GM10248 (cell line): ENCODE results near the gene GLT6D1.

Experiments
- CTCF ChIA-PET: fragments of 300-600 bp; sonication (Branson Sonifier 250); formaldehyde crosslinking; extraction: SDS; loops from one replicate; lab custom pipeline; 2021; ENCODE audit warnings: antibody characterized with exemption; lab: Yijun Ruan, JAX
- POLR2A ChIA-PET: fragments of 350-650 bp; sonication (Branson Sonifier 250); formaldehyde crosslinking; extraction: SDS; loops from one replicate; lab custom pipeline; 2020; ENCODE audit warnings: antibody characterized with exemption; lab: Yijun Ruan, JAX
- DNase-seq: peaks from one replicate; pipeline ENCODE4 v3.0.0; 2012; ENCODE audit errors: extremely low spot score
- TF ChIP-seq, protein P1 (sequence below): IDR thresholded peaks from 2 replicates; pipeline ENCODE4 v1.5.1; 2012; ENCODE audit warnings: mild to moderate bottlenecking, low read depth; ENCODE audit errors: extremely low read depth, missing control alignments, control extremely low read depth

GLT6D1 gene

DNA sequence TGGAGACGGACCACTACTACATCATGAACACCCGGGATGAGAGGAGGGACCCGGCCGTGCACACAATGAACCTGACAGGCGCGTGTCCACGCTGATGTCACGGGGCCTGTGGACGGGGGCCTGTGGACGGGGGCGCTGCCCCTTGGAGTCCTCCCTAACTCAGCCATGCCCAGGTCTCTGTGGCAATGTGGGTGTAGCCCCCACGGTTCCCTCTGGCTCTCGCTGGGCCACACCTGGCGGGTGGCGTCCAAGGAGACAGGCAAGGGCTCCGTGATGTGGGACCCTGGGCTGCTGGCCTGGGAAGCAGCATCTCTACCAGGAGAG lies 55.7 kb downstream of the GLT6D1 start:
- POLR2A ChIA-PET = no interaction called here
- no peak for DNase-seq
- TF ChIP-seq, protein P1, sequence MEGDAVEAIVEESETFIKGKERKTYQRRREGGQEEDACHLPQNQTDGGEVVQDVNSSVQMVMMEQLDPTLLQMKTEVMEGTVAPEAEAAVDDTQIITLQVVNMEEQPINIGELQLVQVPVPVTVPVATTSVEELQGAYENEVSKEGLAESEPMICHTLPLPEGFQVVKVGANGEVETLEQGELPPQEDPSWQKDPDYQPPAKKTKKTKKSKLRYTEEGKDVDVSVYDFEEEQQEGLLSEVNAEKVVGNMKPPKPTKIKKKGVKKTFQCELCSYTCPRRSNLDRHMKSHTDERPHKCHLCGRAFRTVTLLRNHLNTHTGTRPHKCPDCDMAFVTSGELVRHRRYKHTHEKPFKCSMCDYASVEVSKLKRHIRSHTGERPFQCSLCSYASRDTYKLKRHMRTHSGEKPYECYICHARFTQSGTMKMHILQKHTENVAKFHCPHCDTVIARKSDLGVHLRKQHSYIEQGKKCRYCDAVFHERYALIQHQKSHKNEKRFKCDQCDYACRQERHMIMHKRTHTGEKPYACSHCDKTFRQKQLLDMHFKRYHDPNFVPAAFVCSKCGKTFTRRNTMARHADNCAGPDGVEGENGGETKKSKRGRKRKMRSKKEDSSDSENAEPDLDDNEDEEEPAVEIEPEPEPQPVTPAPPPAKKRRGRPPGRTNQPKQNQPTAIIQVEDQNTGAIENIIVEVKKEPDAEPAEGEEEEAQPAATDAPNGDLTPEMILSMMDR = no peak
- CTCF ChIA-PET = no interaction called here

GRCh38 chr9:135582966-135583687 lies 56.2 kb downstream of the GLT6D1 start:
- TF ChIP-seq, protein P1 = no peak
- ChIA-PET POLR2A (no interaction called here), CTCF (no interaction called here)
- DNase-seq = no peak

DNA sequence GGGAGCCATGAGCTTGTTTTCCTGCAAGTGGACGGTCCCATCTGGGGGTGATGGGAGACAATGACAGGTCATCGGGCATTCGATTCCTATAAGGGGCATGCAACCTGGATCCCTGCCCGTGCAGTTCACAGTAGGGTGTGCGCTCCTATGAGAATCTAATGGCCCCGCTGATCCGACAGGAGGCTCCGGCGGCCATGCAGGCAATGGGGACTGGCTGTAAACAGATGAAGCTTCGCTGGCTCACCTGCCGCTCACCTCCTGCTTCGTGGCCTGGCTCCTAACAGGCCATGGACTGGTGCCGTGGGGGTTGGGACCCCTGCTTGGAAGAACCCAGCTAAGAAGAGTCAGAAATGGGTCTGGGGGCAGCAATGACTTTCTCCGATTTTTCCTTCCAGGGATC lies 56.8 kb downstream of the GLT6D1 start:
- ChIA-PET POLR2A (no interaction called here), CTCF (no interaction called here)
- TF ChIP-seq, protein P1 = no peak
- DNase-seq = no peak

DNA sequence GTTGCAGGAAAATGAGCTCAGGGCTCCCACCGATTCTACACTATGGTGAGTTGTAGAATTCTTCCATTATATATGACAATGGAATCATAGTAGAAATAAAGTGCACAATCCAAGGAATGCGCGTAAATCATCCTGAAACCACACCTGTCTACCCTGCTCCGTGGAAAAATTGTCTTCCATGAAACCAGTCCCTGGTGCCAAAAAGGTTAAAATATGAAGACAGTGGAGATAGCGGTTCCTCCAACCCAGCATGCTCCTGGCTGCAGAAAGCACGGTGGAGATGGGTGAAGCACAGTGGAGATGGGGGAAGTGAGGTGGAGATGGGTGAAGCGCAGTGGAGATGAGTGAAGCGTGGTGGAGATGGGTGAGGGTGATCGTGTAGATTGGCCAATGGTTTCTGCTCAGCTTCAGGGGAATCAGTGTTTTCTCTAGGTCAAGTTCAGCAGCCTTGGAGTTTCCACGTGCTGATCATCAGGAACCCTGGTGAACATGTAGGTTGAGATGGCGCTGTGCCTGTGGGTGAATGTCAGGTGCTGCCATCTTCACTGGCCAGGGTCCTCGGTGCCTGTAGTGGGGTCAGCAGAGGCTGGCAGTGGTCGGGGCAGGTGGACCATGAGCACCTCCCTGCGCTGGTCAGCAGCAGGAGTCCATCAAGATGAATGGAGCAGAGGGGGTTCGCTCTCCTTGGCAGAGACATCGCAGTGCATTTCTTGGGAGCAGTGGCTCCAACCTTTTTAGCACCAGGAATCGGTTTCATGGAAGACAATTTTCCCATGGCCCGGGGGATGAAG lies 57.5 kb downstream of the GLT6D1 start:
- no peak for DNase-seq
- CTCF ChIA-PET = no interaction called here
- TF ChIP-seq, protein P1 = no peak
- POLR2A ChIA-PET = no interaction called here

- TF ChIP-seq, protein P1 = no peak
- no peak for DNase-seq
- POLR2A ChIA-PET = no interaction called here
- CTCF ChIA-PET = no interaction called here
These were observed 58.5 kb downstream of the GLT6D1 start for GRCh38 chr9:135580664-135581380.

DNA sequence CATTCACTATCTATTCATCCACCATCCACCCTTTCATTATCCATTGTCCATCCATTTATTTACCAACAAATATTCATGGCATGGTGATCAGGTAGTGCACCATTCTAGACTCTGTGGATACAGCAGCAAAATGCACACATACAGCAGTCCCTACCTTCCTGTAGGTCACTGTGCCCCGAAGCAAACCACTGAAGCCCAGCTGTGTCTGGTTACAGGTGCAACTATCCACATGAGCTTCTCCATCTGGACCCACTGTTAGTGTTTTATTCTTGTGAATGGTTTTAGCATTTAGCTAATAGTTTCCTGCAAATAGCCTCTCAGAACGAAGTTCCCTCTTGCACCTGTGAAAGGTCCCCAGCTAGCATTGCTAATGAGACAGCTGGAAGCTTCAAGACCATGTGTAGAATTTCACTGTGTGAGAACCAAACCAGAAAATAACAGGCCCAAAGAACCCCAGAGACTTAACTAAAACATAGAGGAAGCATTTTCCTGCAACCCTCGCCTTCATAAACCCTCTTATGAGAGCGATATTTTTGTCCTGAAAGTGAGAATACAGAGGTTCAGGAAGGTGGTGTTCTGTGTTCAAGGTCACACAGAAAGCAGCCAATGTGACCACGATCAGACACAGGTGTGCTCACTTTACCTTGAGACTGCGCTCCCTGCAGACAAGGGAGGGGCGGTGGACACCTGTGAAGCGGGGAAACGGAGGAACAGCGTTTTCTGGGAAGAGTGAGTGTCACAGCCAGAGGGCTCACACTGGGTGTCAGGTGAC lies 59.3 kb downstream of the GLT6D1 start:
- POLR2A ChIA-PET = no interaction called here
- TF ChIP-seq, protein P1 = no peak
- DNase-seq = no peak
- CTCF ChIA-PET = no interaction called here
